Activated T-cell treated with anti-CD3 and anti-CD28 coated beads for 24 hours (primary cell): Measurements from ENCODE around the gene SMG1.
A peak's percentile ranks its signal among the peaks of the same experiment; 100 is the strongest.
"Not testable (repeated sequence)": the region's sequence is repeated elsewhere in the genome, so short reads cannot be mapped to it uniquely, and the experiment has no call there.

Experiments
- DNase-seq: peaks from one replicate; pipeline ENCODE4 v3.0.0-alpha.2; 2020; ENCODE audit warnings: low read depth

The SMG1 gene

GRCh38 chr16:18759598-18760520, 166.3 kb downstream of the SMG1 start:
- DNase-seq: peak; percentile 39

- not testable (repeated sequence) for DNase-seq
These were observed 168.1 kb downstream of the SMG1 start for GRCh38 chr16:18757960-18758660.

GRCh38 chr16:18756639-18757038, 169.6 kb downstream of the SMG1 start:
- not testable (repeated sequence) for DNase-seq
